ENCODE data around the gene SLC1A3.

The SLC1A3 gene

DNA sequence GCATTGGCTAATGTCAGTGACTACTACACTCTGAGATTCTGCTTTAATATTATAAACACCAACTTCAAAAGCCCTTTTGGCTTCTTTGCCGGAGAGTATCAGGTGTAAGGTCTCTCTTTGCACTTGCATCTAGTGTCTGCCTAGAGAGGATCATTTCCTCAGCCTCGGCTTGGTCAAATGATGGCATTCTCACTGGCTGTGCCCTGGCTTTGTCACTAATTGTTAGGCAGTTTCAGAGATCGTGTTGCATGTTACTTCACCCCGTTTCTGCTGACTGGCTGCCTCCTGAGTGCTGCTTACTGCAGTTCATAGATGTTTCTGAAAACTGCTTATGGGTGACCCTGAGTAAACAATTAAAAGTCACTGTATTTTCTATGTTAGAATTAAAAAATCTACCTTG lies 48.8 kb downstream of the SLC1A3 start:
- no peak for DNase-seq (ENCODE audit: low spot score)

DNA sequence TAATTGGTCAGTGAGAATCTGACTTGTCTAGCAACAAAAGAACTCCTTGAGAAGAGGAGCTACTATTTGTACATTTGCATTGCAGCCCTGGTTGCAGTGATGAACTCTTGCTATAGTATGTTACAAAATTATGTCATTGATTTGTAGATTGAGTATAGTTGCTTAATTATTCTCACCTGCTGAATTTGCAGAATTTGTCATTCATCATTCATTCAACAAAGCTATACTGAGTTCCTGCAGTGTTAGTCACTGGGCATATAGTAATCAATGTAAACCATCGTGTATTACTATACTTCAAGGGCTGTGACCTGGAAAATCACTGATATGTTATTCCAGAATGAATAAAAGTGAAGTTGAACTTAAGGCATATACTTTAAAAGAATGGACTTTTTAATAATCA lies 50.1 kb downstream of the SLC1A3 start:
- no peak for DNase-seq (ENCODE audit: low spot score)

DNA sequence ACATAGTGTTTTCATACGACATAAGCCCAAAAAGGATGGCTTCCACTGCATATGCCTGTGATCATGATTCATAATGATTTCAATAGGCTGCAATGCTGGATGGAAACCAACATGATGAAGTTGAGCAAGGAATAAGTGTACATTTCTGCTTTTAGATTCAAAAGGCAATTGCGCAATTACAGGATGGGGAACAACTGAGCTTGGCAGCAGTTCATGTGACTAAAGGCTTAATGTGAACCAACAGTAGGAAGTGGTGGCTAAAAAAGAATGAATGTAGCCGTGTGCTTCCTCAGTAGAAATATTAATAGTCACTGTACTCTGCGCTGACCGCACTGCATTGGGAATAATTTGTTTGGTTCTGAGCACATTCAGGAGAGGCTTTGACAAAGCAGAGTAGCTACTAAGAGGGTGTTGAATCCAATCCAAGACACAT lies 51.2 kb downstream of the SLC1A3 start:
- DNase-seq (ENCODE audit: low spot score) = no peak

DNA sequence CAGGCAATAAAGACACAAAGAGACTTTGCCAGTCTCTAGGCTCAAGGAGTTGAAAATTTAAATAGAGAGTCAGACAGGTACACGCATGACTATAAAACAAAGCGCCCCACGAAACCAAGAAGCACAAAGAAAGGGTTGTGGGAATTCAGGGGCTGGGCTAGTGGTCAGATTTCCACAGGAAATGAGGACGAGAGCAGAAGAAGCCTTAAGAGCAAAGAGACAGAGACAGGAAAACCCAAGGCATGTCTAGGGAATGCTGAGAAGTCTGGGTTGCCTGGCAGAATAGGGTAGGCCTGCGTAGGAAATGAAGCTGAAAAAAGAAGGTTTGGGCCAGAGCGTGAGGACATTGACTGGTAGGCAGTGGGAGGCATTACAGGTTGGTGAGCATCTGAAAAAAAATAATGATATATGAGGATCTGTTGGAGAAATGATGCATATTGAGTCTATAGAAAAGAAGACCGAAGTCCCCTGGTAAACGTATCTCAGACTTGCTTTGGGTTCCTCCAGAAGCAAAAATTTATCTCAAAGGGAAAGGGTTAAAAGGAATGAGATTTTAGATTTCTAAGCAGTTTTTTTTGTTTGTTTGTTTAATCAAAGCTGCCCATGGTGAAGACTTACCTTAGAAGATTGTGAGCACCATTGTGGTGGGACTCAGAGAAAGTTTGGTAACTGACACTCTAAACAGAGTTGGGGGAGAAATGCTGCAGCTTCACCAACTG lies 51.8 kb downstream of the SLC1A3 start:
- DNase-seq (ENCODE audit: low spot score) = no peak

DNA sequence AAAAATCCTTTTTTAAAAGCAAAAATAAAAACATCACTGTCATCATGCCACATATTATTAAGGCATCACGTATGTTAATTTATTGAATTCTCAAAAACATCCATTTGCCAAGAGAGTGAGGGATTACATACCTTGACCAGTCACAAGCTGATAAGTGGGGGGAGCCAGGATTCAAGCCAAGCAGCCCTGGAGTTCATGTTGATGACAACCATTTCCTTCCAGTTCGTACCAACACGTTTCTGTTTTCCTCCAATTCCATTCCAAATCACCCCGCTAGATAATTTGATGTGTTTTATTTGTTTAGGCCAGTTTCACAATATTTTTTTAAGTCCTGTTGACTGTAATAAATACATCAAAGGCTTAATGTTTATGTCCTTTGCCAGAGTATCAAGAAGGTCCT lies 53.0 kb downstream of the SLC1A3 start:
- no peak for DNase-seq (ENCODE audit: low spot score)

DNA sequence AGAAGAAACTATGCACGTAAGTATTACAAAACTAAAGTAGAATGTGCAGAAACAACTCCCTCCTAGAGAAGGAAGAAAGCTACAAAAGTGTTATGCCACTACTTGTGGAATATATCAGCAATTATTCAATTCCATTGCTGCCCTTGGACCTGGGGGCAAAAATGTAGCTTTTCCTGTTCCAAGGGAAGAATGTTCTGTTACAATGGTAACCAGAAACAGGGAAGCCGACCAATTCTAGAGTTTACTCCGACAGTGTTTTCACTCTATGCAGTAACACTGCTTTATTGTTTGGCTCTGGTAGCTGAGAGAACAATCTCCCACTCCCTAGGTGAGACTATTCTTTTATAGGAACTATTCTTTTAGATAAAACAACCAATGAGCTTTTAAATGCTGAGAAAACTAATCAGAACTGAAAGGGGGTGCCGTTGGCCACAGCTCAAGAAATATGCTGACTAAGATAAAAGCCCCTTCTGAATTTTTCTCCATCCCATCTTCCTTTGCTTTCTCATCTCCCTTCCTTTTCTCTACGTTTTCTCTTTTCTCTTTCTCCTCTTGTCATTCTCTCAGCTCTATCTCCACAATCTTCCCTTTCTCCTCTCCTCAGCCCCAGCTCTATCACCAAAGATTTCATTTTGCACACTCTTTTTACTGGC lies 54.1 kb downstream of the SLC1A3 start:
- DNase-seq (ENCODE audit: low spot score) = no peak

DNA sequence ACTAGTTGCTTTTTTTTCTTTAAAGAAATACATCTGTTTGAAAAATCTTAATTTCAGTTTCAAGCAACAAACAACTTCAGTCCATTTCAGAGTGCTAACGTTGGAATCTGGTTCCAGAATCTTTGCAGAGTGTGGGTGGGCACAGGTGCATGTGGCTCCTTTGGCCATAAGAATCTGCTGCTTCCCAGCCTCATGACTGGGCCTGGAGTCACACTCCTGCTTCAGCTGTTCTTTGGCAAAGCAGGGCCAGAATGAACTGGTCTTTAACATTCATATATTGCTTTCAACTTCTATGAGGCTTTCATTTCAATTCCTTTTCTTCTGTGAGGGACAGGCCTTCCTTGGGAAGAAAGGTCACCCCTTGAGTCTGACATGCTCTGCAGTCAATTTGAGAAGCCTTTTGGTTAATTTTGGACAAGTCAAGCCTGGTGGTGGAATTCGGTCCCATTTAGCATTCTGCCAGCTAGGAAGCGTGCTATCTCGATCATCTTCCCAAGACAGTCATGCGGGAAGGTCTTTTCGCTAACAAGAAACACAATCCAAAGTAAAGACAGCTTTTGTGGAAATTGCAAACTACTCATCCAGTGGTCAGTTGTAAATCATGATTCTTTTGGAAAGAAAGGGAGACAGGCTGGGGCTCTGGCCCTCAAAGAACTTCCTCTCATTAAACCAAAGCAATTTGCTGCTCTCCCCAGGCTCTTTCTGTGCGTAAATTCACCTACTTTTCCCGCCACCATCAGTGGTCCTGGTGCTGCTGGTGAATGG lies 55.2 kb downstream of the SLC1A3 start:
- DNase-seq (ENCODE audit: low spot score) = no peak

DNA sequence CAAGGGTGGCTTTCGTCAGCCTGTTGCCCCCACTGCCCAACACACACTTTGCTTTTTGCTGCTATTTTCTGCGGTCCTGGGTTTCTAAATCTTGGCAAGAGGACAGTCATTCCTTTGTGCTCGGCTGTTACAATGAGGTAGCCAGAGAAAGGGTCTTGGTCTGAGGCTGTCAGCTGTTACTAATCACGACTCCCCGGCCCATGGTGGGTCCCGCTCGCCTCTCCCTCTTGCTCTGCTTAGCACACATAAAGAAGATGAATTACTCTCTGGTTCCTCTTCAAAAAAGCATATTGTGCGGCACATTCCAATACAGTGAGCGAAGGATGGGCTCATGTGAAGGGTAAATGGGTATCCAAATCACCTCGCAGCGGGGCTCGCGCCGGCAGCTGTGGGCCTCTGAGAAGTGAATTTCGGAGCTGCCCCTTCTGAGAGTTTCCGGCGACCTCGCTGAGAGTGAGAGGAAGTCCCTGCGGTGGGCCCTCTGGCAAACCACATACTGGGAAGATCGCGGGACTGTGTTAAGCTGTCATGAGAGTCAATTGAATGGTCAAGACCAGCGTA lies 56.0 kb downstream of the SLC1A3 start:
- DNase-seq (ENCODE audit: low spot score) = no peak

DNA sequence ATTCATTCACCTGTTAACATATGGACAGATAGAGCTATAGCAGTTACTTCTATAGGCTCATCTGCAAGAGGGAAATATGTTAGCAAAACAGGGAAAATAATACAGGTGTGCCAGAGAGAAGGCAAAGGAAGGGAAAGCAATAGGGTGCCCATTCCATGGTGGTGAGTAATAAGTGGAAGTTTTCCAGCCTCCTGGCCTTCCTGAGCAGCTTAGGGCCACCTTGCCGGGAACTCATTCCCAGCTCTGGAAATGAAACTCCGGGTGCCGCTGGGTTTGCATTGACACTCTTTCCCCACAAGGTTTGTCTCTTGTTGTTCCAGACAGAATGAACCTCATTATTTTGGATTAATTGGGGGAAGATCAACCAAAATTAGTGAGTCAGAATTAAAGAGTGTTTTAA lies 58.4 kb downstream of the SLC1A3 start:
- DNase-seq (ENCODE audit: low spot score) = no peak

DNA sequence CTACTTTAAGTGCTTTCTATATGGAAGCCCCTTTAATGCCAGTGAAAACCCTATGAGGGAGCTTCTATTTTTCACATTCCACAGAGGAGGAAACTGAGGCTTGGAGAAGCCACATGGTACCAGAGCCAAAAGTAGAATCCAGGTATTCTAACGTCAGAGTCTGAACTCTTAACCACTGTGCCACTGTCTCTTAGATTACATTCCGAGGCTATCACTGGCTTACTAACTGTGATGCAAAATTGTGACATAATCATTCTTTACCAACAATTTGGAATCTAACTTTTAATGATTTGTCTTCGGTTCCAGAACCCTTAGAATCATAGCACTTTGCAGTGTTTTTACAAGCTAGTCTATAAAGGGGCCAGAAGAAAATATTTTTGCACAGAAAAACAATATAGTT lies 59.2 kb downstream of the SLC1A3 start:
- DNase-seq (ENCODE audit: low spot score) = no peak

DNA sequence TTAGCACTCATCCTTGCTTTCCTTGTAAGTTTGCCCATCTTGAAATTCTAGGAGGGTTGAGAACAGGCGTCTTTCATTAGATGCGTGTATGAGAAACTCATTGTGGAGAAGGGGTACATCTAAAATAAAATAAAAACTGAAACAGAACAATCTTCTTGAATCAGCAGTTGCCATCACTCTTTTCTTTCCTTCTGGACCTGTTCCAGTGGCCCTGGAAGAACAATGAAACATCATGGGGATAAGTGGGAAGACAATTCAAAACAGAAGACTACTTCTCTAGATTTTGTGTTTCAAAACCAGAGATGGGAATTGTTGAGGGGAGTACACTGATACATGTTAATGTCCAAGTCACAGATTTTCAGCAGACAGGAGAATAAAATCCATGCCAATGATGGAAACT lies 59.9 kb downstream of the SLC1A3 start:
- DNase-seq (ENCODE audit: low spot score) = no peak

DNA sequence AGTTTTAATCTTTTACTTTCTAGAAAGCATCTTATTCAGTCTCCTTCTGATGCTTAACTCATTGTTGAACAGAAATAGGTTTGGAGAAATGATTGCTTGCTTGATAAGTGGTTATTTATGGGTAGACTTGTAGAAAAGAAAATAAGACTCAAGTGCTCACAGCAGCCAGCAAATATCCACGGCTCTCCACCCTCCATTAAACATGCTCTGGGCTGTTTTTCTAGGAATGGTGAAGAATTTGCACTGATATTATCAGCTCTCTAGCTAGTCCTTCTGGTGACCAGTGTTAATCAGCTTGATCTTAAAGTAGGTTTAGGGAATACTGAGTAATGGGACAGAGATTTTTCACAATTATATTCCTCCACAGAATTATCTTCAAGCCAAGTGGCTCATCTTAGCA lies 60.6 kb downstream of the SLC1A3 start:
- no peak for DNase-seq (ENCODE audit: low spot score)

DNA sequence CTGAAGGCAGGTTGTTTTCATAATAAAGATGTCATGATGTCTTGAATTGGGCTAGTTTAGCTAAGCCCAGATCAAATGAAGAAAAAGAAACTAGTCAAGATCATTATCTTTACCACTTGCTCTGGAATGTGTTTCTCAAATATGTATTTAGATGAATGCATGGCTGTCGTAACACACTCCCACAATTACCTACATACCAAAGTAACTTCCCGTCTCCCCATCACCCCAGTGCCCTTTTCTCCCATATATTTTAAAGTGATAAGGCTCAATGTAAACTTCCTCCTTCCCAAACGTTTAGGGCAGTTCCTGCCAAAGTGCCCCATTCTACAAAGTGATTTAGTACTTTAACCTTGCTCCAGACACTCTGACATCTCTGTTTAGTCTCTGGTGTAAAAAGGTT lies 61.4 kb downstream of the SLC1A3 start:
- DNase-seq (ENCODE audit: low spot score) = no peak

DNA sequence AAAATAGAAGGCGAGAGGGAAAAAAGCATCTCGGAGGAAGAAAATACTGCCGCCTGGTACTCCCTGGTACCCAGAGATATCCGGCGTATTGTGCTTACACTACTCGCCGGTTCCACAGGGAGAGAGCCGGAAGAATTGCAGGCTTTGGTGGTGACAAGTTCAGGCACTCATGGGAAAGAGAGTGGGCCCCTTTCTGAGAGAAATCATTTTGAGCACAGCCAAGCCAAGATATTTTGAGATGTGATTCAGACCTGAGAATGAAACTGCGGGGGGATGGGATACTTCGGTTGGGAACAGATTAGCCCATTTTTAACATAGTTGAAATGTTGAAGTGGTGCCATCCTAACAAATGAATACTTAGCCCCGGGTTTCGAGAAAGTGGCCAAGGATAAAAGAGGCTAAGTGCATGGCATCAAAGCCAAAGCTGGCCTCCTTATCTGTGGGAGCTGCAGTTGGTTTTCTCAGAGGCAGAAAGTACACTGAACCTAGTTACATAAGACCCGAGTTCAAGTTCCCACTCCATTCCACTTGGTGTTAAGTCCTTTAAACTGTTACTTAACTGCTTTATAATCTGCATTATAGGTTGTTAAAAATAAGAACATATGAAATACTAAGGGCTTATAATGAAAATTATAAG lies 62.7 kb downstream of the SLC1A3 start:
- no peak for DNase-seq (ENCODE audit: low spot score)

DNA sequence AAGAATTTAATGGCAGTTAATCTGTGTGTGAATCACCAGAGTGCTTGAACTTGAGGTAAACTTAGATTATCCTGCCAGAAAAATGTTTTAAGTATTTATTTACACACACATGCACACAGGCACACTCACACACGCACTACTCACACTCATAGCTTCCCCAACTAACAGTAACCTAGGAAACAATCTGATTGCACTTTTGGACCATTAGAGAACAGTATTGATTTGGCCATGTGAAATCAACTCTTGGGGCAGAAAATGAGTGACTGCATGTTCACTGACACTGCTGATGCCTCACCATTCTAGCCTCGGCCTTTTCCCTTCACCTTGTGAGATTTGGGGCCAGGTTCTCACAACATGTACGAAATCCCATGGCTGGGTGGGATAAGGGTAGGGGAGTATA lies 64.1 kb downstream of the SLC1A3 start:
- DNase-seq (ENCODE audit: low spot score) = no peak

DNA sequence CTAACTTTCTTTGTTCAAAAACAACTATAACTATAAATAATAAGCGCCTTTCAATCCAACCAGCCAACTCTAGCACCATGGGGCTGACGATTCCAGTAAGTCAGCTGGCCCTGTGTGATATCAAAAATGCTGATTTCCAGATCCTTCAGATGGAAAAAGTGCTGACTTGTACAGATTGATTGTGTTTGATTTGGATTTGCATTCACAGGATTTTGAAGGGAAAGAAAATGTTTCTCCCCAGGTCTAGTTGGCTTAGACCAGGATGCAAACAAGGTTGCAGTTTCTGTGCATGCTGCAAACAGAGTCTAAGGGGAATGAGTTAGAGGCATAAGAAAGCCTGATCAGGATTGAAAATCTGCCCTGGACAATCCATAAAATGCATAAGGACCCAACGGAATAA lies 68.9 kb downstream of the SLC1A3 start:
- no peak for DNase-seq (ENCODE audit: low spot score)

DNA sequence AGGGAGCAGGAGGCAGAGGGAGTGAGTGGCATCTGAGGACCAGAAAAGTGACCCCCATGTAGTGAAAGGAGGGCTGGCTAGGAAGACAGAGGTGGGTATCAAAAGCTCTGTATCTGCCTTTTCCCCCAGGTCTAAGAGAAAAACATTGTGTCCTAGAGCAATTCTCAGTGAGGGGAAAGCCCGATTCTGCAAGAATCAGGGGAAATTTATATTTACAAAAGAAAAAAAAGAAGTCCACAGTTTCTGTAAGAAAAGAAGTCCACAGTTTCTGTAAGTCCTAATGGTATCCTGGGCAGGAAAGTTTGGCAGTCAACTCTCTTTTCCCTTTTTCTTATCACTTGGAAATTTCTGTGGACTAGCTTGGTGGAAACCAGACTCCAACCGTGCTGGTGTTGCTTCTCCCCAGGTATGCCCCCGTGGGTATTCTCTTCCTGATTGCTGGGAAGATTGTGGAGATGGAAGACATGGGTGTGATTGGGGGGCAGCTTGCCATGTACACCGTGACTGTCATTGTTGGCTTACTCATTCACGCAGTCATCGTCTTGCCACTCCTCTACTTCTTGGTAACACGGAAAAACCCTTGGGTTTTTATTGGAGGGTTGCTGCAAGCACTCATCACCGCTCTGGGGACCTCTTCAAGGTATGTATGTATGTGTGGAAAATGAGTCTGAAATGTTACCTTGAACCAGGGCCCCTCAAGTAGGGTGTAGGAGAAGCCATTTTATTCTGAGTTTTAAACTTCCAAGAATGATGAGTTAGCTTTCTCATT lies 73.0 kb downstream of the SLC1A3 start:
- DNase-seq (ENCODE audit: low spot score) = no peak

DNA sequence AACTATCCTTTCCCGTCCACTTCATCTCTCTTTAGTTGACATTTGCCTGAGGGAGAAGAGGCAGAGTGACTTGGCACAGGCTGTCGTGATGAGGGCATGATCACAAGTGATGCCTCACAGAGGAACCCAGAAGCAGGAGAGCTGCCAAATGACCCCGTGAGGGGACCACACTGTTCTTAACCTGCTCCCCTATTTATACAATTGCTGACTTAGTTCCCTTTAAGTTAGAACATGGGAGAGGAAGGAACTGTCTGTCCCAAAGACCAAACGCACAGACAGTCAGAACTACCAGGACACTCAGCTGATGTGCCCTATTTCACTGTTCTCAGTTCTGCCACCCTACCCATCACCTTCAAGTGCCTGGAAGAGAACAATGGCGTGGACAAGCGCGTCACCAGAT lies 73.7 kb downstream of the SLC1A3 start:
- no peak for DNase-seq (ENCODE audit: low spot score)

DNA sequence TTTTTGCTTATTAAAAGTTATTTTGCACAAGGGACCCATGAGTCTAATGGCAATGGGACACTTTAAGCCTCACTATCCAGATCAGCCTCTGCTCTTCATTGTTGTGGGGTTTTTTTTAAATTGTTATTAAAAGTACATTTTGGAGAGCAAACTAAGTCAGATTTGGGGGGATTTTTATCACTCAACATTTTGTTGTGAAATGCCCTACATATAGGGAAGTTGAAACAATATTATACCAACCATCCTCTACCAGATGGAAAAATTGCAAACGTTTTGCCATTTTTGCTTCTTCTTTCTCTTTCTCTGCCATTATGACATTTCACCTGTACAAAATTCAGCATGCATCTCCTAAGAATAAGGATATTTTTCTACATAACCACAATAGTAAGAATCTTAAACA lies 75.3 kb downstream of the SLC1A3 start:
- no peak for DNase-seq (ENCODE audit: low spot score)

DNA sequence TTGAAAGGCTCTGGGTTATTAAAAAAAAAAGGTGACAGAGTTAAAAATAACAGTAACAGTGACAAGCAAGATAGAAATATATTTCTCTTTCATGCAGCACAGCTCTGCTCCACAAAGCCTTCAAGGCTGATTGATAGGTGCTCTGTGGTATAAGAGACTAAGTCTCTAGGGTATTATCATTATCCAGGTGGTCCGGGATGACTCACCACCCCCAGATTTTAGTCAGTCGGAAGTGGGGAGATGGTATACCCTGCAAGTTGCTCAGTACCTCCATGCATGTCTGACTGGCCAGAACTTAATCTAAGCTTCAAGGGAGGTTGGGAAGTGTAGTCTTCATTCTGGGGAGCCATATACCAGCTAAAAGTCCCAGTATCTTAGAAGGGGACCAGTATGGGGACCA lies 76.1 kb downstream of the SLC1A3 start:
- no peak for DNase-seq (ENCODE audit: low spot score)

DNA sequence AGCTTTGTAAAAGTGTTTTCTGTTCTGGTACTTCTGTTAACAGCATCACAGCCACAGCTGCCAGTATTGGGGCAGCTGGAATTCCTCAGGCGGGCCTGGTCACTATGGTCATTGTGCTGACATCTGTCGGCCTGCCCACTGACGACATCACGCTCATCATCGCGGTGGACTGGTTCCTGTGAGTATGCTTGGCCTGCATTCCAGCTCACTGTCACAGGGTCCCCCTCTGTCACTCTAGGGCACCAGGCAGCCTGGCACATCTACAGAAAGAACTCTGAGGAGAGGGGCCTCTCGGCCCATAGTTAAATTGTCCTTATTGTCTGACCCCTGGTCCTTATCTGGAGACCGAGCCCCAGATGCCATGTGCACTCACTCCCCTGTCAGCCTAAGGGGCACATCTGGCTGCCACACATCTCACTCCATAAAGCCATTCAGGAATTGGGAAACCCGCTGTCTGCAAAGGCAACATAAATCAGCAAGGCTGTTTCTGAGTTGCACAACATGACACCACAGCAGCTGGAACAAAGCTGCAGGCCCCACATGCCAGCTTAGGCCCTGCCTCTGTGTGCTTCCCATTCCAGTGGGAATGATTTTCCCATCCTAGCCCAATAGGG lies 77.5 kb downstream of the SLC1A3 start:
- no peak for DNase-seq (ENCODE audit: low spot score)
